HTERT RPE-1 (cell line): Measurements from ENCODE around the gene SLC5A11.

Experiments used
- in situ Hi-C: fragments of 300-500 bp; cut with MboI; formaldehyde crosslinking; loops from 4 replicates; pipeline ENCODE4 v1.14.3; 2020; ENCODE audit warnings: low sequenced_read_pairs

The SLC5A11 gene

GRCh38 chr16:24917236-24917635 lies 71.5 kb downstream of the SLC5A11 start:
- in situ Hi-C loops: no loop called here

GRCh38 chr16:24917891-24918290 lies 72.1 kb downstream of the SLC5A11 start:
- in situ Hi-C loops: no loop called here

GRCh38 chr16:24918641-24919040 lies 72.9 kb downstream of the SLC5A11 start:
- in situ Hi-C loops: no loop called here

DNA sequence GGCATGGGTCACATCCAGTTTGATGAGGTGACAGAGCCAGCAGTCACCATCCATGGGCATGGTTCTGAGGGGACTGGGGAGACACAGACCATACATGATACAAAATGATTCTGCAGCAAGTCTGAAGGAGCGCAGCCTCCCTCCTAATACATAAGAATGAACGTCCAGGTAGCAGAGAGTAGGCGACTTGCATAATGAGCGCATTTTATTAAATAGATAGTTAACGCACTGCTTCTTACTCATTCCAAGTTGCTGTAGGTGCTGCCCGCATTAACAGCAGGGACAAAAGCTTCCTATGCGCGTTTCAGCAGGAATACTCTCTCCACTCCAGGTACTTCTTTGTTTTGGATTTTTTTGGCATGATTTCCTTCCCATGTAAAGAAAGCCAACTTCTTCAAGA lies 73.8 kb downstream of the SLC5A11 start:
- in situ Hi-C loops: no loop called here

- in situ Hi-C loops: no loop called here
Observed at GRCh38 chr16:24920568-24920967, 74.8 kb downstream of the SLC5A11 start.

DNA sequence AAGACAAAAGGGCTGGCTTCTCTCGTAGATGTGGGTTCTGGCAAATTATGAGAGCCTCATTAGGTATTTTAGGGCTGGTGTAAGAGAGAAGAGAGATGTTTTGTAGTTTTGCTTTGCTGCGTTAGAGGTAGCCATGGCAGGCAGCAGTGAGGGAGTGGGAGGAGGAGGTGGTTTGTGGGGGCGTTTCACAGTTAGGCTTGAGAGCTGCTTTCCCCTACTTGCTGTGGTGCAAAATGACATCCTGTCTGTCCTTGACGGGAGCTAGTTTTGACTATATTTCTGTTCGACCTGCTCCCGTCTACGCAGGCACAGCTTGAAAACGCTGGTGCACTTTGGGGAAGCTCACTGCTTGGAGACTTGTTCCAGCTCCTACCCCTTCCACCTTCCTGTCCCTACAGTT lies 75.5 kb downstream of the SLC5A11 start:
- in situ Hi-C loops: no loop called here

- in situ Hi-C loops: no loop called here
Observed at GRCh38 chr16:24925163-24925562, 79.4 kb downstream of the SLC5A11 start.

DNA sequence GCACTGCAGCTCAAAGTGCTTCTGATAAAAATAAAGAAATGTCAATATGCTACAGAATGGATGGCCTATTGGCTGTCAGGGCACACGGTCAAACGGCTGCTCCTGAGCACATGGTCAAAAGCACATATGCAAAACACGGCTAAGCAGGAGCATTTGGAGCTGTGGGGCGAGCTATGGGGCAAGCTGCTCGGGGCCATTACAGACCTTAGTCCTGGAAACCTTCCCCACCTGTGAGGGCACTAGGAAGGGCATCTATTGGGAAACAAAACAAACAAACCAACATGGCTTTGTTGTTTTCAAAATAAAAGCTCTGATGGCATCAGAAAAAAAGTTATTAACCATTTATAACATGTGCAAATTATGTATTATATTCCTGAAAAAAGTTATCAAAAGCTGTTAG lies 83.6 kb downstream of the SLC5A11 start:
- in situ Hi-C loops: no loop called here

DNA sequence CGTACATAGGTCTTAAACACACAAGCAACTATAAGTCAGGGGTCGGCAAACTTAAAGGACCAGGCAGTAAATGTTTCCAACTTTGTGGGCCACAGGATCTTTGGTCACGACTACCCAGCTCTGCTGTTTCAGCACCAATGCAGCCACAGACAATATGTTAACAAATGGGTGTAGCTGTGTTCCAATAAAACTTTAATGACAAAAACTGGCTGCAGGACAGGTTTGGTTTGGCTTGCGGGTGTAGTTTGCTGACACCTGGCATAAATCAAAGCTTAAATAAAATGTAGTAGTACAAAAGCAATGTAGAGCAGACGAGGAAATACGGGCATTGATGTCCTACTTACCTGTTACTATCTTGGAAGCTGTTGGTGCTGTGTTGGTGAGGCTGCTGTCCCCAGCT lies 84.7 kb downstream of the SLC5A11 start:
- in situ Hi-C loops: no loop called here

- in situ Hi-C loops: no loop called here
Observed at GRCh38 chr16:24931091-24931490, 85.3 kb downstream of the SLC5A11 start.

DNA sequence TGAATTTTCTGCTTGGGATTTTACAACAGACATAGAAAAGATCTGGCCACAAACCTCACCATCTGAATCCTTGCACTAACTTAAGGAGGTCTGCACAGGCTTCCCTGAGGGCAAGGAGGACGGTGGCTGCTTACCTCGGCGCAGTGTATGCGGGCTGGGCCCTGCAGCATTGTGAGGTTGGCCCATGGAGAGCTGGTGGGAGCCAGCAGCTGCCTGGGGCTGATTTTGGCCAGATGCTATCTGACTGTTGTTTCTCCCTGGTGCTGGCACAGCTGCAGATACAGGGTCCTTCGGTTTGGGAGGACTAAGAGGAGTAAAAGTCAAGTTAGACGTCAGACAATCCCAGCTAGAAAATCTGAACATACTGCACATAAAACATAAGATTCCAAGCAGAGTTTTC lies 89.6 kb downstream of the SLC5A11 start:
- in situ Hi-C loops: no loop called here

DNA sequence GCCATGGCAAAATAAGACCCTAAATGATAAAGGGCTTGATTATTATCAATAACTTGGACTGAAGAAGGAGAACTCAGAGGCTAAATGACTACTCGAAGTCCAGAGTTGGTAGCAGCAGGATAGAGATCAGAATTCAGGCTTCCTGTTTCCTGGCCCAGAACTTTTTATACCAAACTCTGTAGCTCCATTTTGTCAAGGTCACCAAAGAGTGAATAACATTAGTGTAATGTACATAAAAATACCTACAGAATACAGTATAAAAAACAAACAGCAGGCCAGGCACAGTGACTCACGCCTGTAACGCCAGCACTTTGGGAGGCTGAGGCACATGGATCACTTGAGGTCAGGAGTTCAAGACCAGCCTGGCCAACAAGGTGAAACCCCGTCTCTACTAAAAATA lies 90.4 kb downstream of the SLC5A11 start:
- in situ Hi-C loops: no loop called here

DNA sequence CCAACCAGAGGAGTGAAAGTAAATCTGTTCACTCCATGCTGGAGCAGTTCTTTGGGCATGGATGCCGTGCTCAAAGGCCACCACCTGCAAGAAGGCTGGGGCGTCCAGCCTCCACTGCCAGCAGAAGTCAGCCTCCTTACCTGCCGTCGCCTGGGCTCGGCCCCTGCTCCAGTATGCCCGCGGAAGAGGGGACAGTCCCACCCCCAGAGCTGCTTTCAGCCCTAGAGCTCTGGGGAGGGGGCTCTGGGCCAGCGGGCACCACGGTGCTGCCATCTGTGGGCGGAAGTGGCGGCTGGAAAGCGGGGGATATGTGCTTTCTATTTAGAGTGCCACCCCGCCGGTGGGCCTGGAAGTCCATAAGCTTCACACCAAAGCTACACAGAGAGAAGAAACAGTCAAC lies 93.5 kb downstream of the SLC5A11 start:
- in situ Hi-C loops: no loop called here

GRCh38 chr16:24939738-24940137 lies 94.0 kb downstream of the SLC5A11 start:
- in situ Hi-C loops: no loop called here

- in situ Hi-C loops: no loop called here
Observed at GRCh38 chr16:24943471-24943870, 97.7 kb downstream of the SLC5A11 start.

DNA sequence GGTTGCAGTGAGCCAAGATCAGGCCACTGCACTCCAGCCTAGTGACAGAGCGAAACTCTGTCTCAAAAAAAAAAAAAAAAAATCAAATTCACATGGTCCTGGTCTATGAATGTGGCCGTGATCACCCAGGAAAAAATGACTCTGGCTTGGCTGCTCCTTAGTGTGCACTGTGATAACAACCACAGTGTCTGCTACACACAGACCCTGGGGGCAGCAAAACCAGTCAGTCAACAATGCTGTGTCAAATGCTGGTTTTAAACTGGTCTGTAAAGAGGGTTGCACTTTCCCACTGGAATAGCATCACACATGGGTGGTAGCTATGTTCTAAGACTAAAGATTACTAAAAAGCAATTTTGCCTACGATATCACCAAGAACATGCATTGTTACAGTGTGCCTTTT lies 98.4 kb downstream of the SLC5A11 start:
- in situ Hi-C loops: no loop called here

- in situ Hi-C loops: no loop called here
Observed at GRCh38 chr16:24946155-24946554, 100.4 kb downstream of the SLC5A11 start.

GRCh38 chr16:24950275-24950674 lies 104.5 kb downstream of the SLC5A11 start:
- in situ Hi-C loops: no loop called here

DNA sequence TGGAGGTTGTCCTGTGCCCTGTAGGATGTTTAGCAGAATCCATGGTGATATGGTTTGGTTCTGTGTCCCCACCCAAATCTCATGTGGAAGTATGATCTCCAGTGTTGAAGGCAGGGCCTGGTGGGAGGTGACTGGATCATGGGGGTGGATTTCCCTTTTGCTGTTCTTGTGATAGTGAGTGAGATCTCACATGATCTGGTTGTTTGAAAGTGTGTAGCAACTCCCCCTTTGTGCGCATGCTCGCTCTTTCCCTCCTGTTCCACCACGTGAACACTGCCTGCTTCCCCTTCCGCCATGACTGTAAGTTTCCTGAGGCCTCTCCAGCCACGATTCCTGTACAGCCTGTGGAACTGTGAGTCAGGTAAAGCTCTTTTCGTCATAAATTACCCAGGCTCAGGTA lies 107.5 kb downstream of the SLC5A11 start:
- in situ Hi-C loops: no loop called here

- in situ Hi-C loops: no loop called here
Observed at GRCh38 chr16:24953721-24954120, 108.0 kb downstream of the SLC5A11 start.

DNA sequence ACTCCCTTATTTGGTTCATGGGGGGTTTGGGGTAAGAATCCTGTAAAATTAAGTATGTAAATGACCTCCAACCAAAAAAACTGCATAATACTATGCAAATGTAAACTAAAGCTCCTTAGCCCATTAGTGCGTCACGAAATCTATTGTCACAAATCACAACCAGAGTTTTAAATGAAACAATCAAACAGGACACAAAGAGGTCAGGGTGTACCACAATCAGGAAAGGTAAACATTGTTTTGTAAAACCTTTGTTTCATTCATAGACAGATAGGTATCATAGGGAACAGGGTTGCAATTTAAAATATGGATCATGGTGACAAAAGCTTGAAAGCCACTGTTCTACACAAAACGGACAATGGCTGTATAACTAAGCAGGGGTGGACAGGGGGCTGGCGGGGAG lies 108.4 kb downstream of the SLC5A11 start:
- in situ Hi-C loops: no loop called here

GRCh38 chr16:24955975-24956731 lies 110.4 kb downstream of the SLC5A11 start:
- in situ Hi-C loops: no loop called here

GRCh38 chr16:24957887-24958286 lies 112.1 kb downstream of the SLC5A11 start:
- in situ Hi-C loops: no loop called here
